HG03460 (cell line): ENCODE measurements around the gene TMEM139.
"Not testable (repeated sequence)": the region's sequence is repeated elsewhere in the genome, so short reads cannot be mapped to it uniquely, and the experiment has no call there.

Experiments used
- ATAC-seq: cut with Tn5 transposase; IDR thresholded peaks from one replicate; pipeline ENCODE4 v1.9.1; 2021; ENCODE audit not compliant: unreplicated experiment

The TMEM139 gene

GRCh38 chr7:143258831-143259230 lies 25.9 kb upstream of the TMEM139 start:
- ATAC-seq: peak; percentile 45

DNA sequence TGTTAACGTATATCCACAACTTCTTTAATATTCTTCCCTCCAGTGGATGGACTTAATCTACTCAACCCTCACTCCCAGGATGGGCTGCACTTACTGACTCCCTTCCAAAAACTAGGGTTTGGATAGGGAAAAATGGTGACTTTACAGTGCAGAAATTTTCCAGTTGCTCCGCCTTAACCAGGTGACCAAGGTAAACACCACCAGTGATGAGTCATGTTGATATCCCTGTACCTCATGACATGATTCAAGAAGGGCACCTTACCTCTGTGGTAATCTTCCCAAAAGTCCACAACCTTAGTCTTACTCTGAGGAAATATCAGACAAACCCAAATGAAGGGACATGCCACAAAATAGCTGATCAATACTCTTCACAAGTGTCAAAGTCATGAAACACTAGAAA lies 25.0 kb upstream of the TMEM139 start:
- ATAC-seq: no peak

- no peak for ATAC-seq
Observed at GRCh38 chr7:143261901-143262300, 22.9 kb upstream of the TMEM139 start.

DNA sequence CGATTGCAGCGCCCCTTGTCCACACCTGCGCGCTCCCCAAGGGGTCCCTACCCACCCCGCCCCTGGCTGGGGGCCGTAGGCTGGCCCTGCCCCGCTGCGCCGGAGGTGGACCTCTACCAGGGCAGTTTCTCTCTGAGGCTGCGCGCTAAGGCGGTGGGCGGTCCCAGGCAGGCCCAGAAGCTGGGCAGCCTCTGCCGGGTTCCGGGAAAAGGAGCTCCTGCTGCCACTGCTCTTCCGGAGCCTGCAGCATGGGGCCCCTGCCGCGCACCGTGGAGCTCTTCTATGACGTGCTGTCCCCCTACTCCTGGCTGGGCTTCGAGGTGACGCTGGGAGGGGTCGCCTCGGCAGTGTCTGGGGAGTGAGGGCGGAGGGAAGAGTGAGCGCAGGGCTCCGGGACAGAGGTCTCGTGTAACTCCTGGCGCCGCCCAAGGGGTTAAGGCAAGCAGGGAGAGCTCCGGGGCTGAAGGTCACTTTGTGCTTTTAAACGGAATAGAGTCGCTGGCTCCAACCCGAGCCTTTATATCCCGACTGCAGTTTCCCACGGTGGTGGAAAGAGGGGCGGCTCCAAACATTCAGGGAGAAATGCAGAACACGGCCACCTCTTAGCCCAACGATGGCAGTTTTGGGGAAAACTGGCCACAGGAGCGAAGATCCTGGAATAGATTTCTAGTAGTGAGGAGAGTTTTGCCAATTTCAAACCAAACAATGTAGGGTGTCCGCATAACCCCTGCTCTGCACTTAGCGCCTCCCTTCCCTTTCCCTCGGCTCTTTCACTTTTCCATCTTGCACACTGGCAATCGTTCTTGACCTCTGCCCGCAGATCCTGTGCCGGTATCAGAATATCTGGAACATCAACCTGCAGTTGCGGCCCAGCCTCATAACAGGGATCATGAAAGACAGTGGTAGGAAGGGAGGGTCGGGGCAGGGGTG lies 21.2 kb upstream of the TMEM139 start, which contains the start of gene GSTK1:
Gene GSTK1, plus strand, starts transcription at position 176 of the 930 bp plus-strand sequence. Its CDS starts 73 bp downstream, at position 249.
- ATAC-seq: peak; percentile 96

GRCh38 chr7:143264196-143264568 lies 20.6 kb upstream of the TMEM139 start:
- not testable (repeated sequence) for ATAC-seq

GRCh38 chr7:143265017-143265693 lies 19.6 kb upstream of the TMEM139 start:
- no peak for ATAC-seq

- ATAC-seq: no peak
Observed at GRCh38 chr7:143269251-143269650, 15.5 kb upstream of the TMEM139 start.

DNA sequence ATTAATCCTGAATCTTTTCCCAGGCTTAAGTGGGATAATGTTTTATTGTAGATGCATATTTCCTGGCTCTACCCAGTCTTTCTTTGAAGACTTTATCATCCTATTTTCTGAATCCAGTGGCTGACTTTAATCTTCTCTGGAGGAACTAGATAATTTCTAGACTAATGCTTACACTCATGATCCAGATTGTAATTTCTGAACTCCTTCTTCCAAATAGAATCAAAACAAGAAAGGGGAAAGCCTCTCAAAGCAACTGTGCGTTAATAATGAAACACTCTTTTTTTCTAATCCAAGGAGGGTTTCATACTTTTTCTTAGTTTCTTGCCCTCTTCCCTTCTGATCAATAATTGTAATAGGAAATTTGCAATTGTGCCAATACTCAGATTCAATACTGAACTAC lies 13.5 kb upstream of the TMEM139 start:
- ATAC-seq: no peak

DNA sequence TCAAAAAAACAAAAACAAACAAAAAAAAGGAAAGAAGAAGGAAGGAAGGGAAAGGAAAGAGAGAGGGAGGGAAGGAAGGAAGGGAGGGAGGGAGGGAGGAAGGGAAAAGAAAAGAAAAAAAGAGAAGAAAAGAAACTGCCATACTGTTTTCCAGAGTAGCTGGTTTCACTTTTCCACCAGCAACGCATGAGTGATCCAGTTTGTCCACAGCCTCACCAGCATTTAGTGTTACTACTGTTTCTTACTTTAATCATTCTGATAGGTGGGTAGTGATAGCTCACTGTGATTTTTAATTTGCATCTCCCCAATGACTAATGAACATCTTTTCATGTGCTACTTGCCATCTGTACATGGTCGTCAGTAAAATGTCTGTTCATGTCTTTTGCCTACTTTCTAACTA lies 11.9 kb upstream of the TMEM139 start:
- ATAC-seq: no peak

DNA sequence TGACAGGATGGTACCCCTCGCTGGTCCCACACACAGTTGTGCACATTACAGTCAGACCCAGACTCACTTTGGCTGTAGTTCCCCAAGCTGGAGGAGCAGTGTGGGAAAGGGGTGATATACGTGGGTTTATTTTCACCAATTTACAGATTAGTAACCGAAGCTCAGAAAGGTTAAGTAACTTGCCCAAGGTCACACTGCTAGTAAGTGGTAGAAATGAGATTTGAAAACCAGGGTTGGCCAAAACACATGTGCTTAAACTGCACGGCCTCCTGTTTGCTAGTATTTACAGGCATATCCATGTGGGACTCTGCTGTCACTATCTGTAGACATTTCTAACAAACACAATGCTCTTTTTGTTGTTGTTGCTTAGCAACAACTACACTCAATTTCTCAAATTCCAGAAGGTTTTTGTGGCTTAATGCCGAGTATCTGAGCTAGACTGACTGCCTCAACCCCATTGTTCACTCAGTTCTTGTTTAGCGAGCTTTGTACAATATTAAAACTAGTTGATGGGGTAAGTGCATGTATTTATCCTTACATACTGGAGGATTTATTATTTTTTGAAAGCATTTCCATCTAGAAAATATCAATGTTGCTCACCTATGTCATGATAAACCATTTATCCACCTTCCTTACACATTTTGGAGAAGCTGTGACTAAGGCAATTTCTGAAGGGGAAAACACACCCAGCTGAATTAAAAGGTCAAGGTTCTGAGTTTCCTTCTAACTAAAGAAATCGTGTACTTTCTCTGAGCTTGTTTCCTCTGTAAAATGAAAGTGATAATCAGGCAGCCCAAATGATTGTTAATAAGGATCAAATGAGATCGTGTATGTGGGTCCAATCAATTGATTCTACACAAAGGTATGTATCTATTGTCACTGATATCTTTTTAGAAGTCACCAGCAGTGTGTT lies 5.3 kb upstream of the TMEM139 start:
- no peak for ATAC-seq

- no peak for ATAC-seq
Observed at GRCh38 chr7:143280160-143280559, 4.6 kb upstream of the TMEM139 start.

- no peak for ATAC-seq
Observed at GRCh38 chr7:143280566-143280965, 4.2 kb upstream of the TMEM139 start.

GRCh38 chr7:143281529-143281928 lies 3.2 kb upstream of the TMEM139 start:
- no peak for ATAC-seq

DNA sequence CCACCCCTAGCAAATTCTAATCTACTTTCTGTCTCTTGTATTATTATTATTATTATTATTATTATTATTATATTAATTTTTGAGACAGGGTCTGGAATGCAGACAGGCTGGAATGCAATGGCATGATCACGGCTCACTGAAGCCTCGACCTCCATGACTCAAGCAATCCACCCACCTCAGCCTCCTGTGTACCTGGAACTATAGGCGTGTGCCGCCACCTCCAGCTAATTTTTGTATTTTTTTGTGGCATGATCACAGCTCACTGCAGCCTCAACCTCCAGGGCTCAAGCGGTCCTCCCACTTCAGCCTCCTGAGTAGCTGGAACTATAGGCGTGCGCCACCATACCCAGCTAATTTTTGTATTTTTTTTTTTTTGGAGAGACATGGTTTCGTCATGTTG lies 2.6 kb upstream of the TMEM139 start:
- ATAC-seq: no peak

GRCh38 chr7:143283381-143283780 lies 1.4 kb upstream of the TMEM139 start:
- ATAC-seq: no peak

GRCh38 chr7:143285470-143285778 lies 666 bp downstream of the TMEM139 start:
- ATAC-seq: no peak

DNA sequence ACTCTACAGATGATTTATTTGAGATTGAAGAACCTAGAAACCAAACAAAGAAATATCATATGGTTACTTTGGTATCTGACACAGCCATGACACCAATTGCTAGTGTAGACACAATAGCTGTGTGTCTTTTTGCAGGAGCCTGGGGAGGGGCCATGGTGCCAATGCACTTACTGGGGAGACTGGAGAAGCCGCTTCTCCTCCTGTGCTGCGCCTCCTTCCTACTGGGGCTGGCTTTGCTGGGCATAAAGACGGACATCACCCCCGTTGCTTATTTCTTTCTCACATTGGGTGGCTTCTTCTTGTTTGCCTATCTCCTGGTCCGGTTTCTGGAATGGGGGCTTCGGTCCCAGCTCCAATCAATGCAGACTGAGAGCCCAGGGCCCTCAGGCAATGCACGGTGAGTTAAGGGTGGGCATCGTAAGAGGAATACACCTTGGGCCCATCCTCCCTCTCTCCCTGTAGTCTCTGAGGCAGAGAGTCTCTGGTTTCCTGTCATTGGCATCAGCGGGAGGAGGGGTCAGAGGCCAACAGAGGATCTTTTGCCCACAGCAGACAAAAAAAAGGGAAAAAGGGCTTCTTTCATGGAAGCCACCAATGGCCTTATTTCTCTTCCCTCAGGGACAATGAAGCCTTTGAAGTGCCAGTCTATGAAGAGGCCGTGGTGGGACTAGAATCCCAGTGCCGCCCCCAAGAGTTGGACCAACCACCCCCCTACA lies 1.2 kb downstream of the TMEM139 start:
- no peak for ATAC-seq

DNA sequence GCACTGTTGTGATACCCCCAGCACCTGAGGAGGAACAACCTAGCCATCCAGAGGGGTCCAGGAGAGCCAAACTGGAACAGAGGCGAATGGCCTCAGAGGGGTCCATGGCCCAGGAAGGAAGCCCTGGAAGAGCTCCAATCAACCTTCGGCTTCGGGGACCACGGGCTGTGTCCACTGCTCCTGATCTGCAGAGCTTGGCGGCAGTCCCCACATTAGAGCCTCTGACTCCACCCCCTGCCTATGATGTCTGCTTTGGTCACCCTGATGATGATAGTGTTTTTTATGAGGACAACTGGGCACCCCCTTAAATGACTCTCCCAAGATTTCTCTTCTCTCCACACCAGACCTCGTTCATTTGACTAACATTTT lies 1.7 kb downstream of the TMEM139 start:
- ATAC-seq: no peak

DNA sequence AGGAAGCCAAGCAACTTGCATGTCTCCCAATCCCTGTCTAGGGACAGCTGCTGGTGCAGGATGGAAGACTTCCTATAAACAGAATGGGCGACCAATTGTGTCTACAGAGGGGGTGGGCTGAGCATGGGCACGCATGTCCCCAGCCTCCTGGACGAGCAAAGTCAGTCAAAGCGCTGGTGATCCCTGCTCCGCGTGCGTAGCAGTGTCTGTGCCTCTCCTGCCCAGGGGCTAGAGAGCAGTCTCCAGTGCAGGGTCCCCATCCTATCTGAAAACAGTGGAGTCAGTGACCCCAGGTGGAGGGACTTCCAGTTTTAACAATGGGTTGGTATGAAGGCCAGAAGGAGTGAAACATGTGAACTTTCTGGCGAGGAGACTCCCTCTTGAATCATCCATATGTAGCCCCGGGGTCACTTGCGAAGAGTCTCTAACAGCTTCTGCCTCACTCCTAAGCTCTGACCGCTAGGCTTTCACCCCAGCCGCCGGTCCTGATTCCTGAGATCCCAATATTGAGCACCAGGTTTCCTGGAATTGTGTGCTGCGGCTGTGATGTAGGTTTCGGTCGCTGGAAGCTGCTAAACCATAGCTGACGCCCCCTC lies 2.7 kb downstream of the TMEM139 start:
- no peak for ATAC-seq
